Panc1 (cell line): ENCODE measurements around the gene ACE2. TPM values are rescaled to one million over a fixed set of nuclear protein-coding genes. Genes with fewer than 3 reads are reported as not detected.

Experiments used
- ATAC-seq: fragments of 200-7000 bp; cut with Tn5 transposase; 2 replicates; pipeline ENCODE4 v1.9.1; 2020; ENCODE audit warnings: mild to moderate bottlenecking, moderate library complexity
- BruUV-seq: library from RNA; stranded (reverse); fragments of 400-500 nt; replicated peaks from 2 replicates; lab custom pipeline; 2021; lab: Mats Ljungman, UMichigan
- CTCF ChIA-PET: fragments of 300-600 bp; sonication (Branson Sonifier 250); formaldehyde crosslinking; loops from one replicate; lab custom pipeline; 2022; ENCODE audit warnings: antibody characterized with exemption; lab: Charles Lee
- POLR2A ChIA-PET: fragments of 300-600 bp; sonication (Branson Sonifier 250); formaldehyde crosslinking; loops from one replicate; lab custom pipeline; 2022; ENCODE audit warnings: antibody characterized with exemption; lab: Charles Lee
- DNase-seq: peaks from one replicate; pipeline ENCODE4 v3.0.0-alpha.2; 2010; ENCODE audit warnings: low read depth, low spot score
- H3K27ac ChIP-seq: 2 replicates; pipeline ENCODE4 v1.5.1; 2011; ENCODE audit warnings: mild to moderate bottlenecking, low read length, inconsistent platforms
- H3K27me3 ChIP-seq: fragments of 200-500 bp; sonication (Bioruptor generic); 2 replicates; pipeline ENCODE4 v1.6.0; 2014; ENCODE audit warnings: low read length, inconsistent platforms; ENCODE audit not compliant: control insufficient read depth, insufficient read depth
- H3K36me3 ChIP-seq: fragments of 200-500 bp; sonication (Bioruptor generic); 2 replicates; pipeline ENCODE4 v1.5.1; 2014; ENCODE audit warnings: inconsistent platforms, mild to moderate bottlenecking, low read length, moderate library complexity; ENCODE audit not compliant: control insufficient read depth, insufficient read depth
- H3K4me1 ChIP-seq: 2 replicates; pipeline ENCODE4 v1.5.1; 2011; ENCODE audit warnings: inconsistent platforms, mild to moderate bottlenecking, low read length, moderate library complexity; ENCODE audit not compliant: control insufficient read depth, insufficient read depth
- H3K4me3 ChIP-seq, 2 experiments: 2 replicates each; pipeline ENCODE4 v1.5.1; 2011 to 2012; ENCODE audit warnings: low read depth in 2 of 2, low read length in 2 of 2, mild to moderate bottlenecking in 2 of 2, inconsistent platforms in 1 of 2, moderate library complexity in 1 of 2
- H3K9me3 ChIP-seq: fragments of 200-500 bp; sonication (Bioruptor generic); 2 replicates; pipeline ENCODE4 v1.5.1; 2014; ENCODE audit warnings: low read depth, mild to moderate bottlenecking, inconsistent platforms, low read length, moderate library complexity; ENCODE audit not compliant: control insufficient read depth, insufficient read depth
- POLR2AphosphoS5 ChIP-seq: IDR thresholded peaks from 2 replicates; pipeline ENCODE4 v1.6.1; 2012; ENCODE audit warnings: mild to moderate bottlenecking, low read depth, low read length, moderate library complexity
- SIN3A ChIP-seq: IDR thresholded peaks from 2 replicates; pipeline ENCODE4 v1.6.1; 2012; ENCODE audit warnings: low read depth, mild to moderate bottlenecking, low read length, moderate library complexity, borderline replicate concordance; ENCODE audit not compliant: insufficient read depth
- TCF7L2 ChIP-seq: IDR thresholded peaks from 2 replicates; pipeline ENCODE4 v1.6.1; 2011; ENCODE audit warnings: mild to moderate bottlenecking, low read depth, low read length, inconsistent platforms
- in situ Hi-C: cut with HindIII; loops from 2 replicates; pipeline ENCODE4 v1.10.0; 2016; ENCODE audit warnings: low sequenced_read_pairs, low pct_unique_long_range_greater_than_20kb
- intact Hi-C: fragments of 100-400 bp; cut with micrococcal nuclease; formaldehyde crosslinking; loops from one replicate; pipeline ENCODE4 v1.10.0; 2022; ENCODE audit not compliant: unreplicated experiment
- total RNA-seq: library from RNA; stranded (reverse); gene quantifications from one replicate; pipeline ENCODE4 v1.2.1, GENCODE V29; 2021; ENCODE audit not compliant: unreplicated experiment
- TF ChIP-seq, protein P1 (sequence below), 2 experiments: IDR thresholded peaks; 2 replicates each; pipeline ENCODE4 v1.6.1; 2011 to 2012; ENCODE audit warnings: low read depth in 2 of 2, control low read depth in 1 of 2, low read length in 1 of 2, mild to moderate bottlenecking in 1 of 2, moderate library complexity in 1 of 2; ENCODE audit not compliant: insufficient read depth in 1 of 2
- TF ChIP-seq, protein P2 (sequence below): fragments of 450-650 bp; IDR thresholded peaks from 2 replicates; pipeline ENCODE4 v1.5.1; 2017; ENCODE audit warnings: mild to moderate bottlenecking

Gene ACE2
- total RNA-seq, 1 experiment from 2014 or later, result not detected

DNA sequence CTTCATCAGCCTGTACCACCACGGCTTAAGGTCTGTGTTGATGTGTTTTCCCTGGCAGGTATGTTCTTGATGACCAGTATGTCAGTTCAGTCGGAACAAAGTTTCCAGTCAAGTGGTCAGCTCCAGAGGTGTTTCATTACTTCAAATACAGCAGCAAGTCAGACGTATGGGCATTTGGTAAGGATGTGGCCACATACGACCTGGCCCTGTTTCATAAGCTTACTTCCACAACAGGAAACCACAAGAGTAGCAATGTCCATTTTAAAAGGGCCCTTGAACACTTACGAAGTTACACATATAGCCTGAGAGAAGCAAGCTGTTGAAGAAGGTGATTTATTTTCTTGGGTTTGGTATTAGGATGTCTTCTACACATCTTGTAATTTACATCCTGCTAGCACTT is 54.0 kb downstream of the ACE2 start:
- Histone ChIP-seq H3K4me3 (no peak overlapping the region), H3K27ac (no peak overlapping the region), H3K9me3 (no peaks in the 10 kb centered on the region), H3K27me3 (no peaks in the 10 kb centered on the region), H3K4me1 (no peaks in the 10 kb centered on the region), H3K36me3 (no peaks in the 10 kb centered on the region)
- ChIA-PET CTCF (no interaction called here), POLR2A (no interaction called here)
- no TSS peak for BruUV-seq
- TF ChIP-seq POLR2AphosphoS5 (no peak), SIN3A (no peak), TCF7L2 (no peak)
- TF ChIP-seq, protein P1, sequence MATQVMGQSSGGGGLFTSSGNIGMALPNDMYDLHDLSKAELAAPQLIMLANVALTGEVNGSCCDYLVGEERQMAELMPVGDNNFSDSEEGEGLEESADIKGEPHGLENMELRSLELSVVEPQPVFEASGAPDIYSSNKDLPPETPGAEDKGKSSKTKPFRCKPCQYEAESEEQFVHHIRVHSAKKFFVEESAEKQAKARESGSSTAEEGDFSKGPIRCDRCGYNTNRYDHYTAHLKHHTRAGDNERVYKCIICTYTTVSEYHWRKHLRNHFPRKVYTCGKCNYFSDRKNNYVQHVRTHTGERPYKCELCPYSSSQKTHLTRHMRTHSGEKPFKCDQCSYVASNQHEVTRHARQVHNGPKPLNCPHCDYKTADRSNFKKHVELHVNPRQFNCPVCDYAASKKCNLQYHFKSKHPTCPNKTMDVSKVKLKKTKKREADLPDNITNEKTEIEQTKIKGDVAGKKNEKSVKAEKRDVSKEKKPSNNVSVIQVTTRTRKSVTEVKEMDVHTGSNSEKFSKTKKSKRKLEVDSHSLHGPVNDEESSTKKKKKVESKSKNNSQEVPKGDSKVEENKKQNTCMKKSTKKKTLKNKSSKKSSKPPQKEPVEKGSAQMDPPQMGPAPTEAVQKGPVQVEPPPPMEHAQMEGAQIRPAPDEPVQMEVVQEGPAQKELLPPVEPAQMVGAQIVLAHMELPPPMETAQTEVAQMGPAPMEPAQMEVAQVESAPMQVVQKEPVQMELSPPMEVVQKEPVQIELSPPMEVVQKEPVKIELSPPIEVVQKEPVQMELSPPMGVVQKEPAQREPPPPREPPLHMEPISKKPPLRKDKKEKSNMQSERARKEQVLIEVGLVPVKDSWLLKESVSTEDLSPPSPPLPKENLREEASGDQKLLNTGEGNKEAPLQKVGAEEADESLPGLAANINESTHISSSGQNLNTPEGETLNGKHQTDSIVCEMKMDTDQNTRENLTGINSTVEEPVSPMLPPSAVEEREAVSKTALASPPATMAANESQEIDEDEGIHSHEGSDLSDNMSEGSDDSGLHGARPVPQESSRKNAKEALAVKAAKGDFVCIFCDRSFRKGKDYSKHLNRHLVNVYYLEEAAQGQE (IDR thresholded peaks at IDR 0.05; ENCODE audit: insufficient read depth in 1 of 2, low read depth in 2 of 2, low read length in 1 of 2), result no peak
- TF ChIP-seq, protein P2, sequence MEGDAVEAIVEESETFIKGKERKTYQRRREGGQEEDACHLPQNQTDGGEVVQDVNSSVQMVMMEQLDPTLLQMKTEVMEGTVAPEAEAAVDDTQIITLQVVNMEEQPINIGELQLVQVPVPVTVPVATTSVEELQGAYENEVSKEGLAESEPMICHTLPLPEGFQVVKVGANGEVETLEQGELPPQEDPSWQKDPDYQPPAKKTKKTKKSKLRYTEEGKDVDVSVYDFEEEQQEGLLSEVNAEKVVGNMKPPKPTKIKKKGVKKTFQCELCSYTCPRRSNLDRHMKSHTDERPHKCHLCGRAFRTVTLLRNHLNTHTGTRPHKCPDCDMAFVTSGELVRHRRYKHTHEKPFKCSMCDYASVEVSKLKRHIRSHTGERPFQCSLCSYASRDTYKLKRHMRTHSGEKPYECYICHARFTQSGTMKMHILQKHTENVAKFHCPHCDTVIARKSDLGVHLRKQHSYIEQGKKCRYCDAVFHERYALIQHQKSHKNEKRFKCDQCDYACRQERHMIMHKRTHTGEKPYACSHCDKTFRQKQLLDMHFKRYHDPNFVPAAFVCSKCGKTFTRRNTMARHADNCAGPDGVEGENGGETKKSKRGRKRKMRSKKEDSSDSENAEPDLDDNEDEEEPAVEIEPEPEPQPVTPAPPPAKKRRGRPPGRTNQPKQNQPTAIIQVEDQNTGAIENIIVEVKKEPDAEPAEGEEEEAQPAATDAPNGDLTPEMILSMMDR, result no peak
- intact Hi-C loops, result no loop called here
- in situ Hi-C loops, result no loop called here
- ATAC-seq (no peak), DNase-seq (no peak)

DNA sequence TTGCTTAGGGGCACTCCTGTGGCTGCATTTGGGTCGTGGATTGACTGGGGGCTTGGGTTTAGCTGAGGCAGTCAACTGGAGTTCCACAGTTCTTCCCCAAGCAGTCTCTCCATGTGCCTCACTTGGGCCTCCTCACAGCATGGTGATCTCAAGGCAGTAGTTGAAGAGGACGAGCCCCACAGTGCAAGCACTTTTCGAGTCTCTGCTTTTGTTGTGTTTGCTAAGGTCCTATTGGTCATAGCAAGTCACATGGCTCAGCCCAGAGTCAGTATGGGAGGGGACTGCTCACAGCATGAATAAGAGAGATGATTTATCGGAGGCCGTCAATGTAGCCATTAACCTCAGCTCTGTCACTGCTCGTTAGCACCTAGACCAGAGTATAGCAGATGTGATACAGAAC is 70.4 kb downstream of the ACE2 start:
- ATAC-seq (no peak), DNase-seq (no peak)
- Histone ChIP-seq H3K36me3 (no peaks in the 10 kb centered on the region), H3K4me3 (no peak overlapping the region), H3K9me3 (no peaks in the 10 kb centered on the region), H3K27ac (no peak overlapping the region), H3K4me1 (no peaks in the 10 kb centered on the region), H3K27me3 (no peaks in the 10 kb centered on the region)
- BruUV-seq, result no TSS peak
- ChIA-PET CTCF (no interaction called here), POLR2A (no interaction called here)
- intact Hi-C loops (no loop called here), in situ Hi-C loops (no loop called here)
- TF ChIP-seq SIN3A (no peak), TCF7L2 (no peak), POLR2AphosphoS5 (no peak)
- TF ChIP-seq, protein P2, result no peak
- TF ChIP-seq, protein P1 (IDR thresholded peaks at IDR 0.05; ENCODE audit: insufficient read depth in 1 of 2, low read depth in 2 of 2, low read length in 1 of 2), result no peak
